Vagina (tissue), 2 donors: ENCODE results near the gene RFPL2. TPM values are rescaled to one million over a fixed set of nuclear protein-coding genes. Genes with fewer than 3 reads are reported as not detected.
A peak's percentile ranks its signal among the peaks of the same experiment; 100 is the strongest.
"Not testable (repeated sequence)": the region's sequence is repeated elsewhere in the genome, so short reads cannot be mapped to it uniquely, and the experiment has no call there.

Experiments used
- DNase-seq, 2 donors: peaks; one replicate each; pipeline ENCODE4 v3.0.0-alpha.2; 2017; ENCODE audit errors: extremely low spot score in 2 of 2
- H3K27ac ChIP-seq: fragments of 200-600 bp; sonication (generic); one replicate; pipeline ENCODE4 v1.5.1; 2019
- H3K27me3 ChIP-seq: fragments of 200-600 bp; sonication (generic); one replicate; pipeline ENCODE4 v1.5.1; 2019
- H3K36me3 ChIP-seq, 2 donors: fragments of 200-600 bp; sonication (generic); one replicate each; pipeline ENCODE4 v1.5.1; 2017 to 2019
- H3K4me1 ChIP-seq: fragments of 200-600 bp; sonication (generic); one replicate; pipeline ENCODE4 v1.5.1; 2019
- H3K4me3 ChIP-seq, 2 donors: fragments of 200-600 bp; sonication (generic); 1 replicate in 1 of 2; 2 replicates in 1 of 2; pipeline ENCODE4 v1.5.1; 2016 to 2019
- H3K9me3 ChIP-seq: fragments of 200-600 bp; sonication (generic); one replicate; pipeline ENCODE4 v1.5.1; 2019
- CTCF ChIP-seq, 3 experiments: fragments of 450-650 bp in 2 of 3; fragments of 200-600 bp in 1 of 3; sonication (generic) in 1 of 3; IDR thresholded peaks; one replicate each; pipeline ENCODE4 v1.5.1; 2017 to 2019; ENCODE audit warnings: antibody characterized with exemption in 3 of 3, mild to moderate bottlenecking in 2 of 3, moderate library complexity in 2 of 3
- POLR2A ChIP-seq, 2 donors: fragments of 450-650 bp; IDR thresholded peaks; one replicate each; pipeline ENCODE4 v1.6.1; 2017; ENCODE audit warnings: antibody characterized with exemption in 2 of 2, mild to moderate bottlenecking in 2 of 2, moderate library complexity in 2 of 2
- POLR2AphosphoS5 ChIP-seq, 2 donors: sonication (generic); formaldehyde crosslinking; IDR thresholded peaks; one replicate each; pipeline ENCODE4 v1.9.0; 2017; ENCODE audit warnings: antibody characterized with exemption in 2 of 2, mild to moderate bottlenecking in 2 of 2, low read depth in 1 of 2; ENCODE audit not compliant: insufficient read depth in 1 of 2
- intact Hi-C: fragments of 100-400 bp; cut with DNase I; formaldehyde crosslinking; loops from one replicate; pipeline ENCODE4 v1.15.1; 2023
- total RNA-seq: library from RNA; depleted of rRNA; stranded (reverse); fragments of >200 nt; gene quantifications from one replicate; pipeline ENCODE4 v1.2.3, GENCODE V29; 2016

RFPL2 gene
- total RNA-seq, 1 donor from 2014 or later: not detected

- H3K36me3 ChIP-seq, H3K4me3 ChIP-seq, H3K27ac ChIP-seq, H3K9me3 ChIP-seq, intact Hi-C loops, H3K27me3 ChIP-seq, H3K4me1 ChIP-seq: not testable (repeated sequence)
- DNase-seq: peak in 1 of 2 donors; percentile 34
These were observed 11.5 kb downstream of the RFPL2 start for GRCh38 chr22:32193346-32193745.

GRCh38 chr22:32191021-32191420 lies 13.9 kb downstream of the RFPL2 start:
- H3K27ac ChIP-seq, intact Hi-C loops, H3K36me3 ChIP-seq, H3K27me3 ChIP-seq, H3K4me3 ChIP-seq, H3K9me3 ChIP-seq, H3K4me1 ChIP-seq: not testable (repeated sequence)
- peak; percentile 32 to 79 for DNase-seq

GRCh38 chr22:32185821-32186220 lies 19.1 kb downstream of the RFPL2 start:
- H3K27ac ChIP-seq: no peak overlapping the region
- intact Hi-C loops: no loop called here
- no peak overlapping the region for H3K4me3 ChIP-seq
- TF ChIP-seq CTCF (IDR thresholded peaks at IDR 0.05) (no peak), POLR2A (IDR thresholded peaks at IDR 0.05) (no peak), POLR2AphosphoS5 (IDR thresholded peaks at IDR 0.05; ENCODE audit: insufficient read depth in 1 of 2, low read depth in 1 of 2) (no peak)
- DNase-seq: peak in 1 of 2 donors; percentile 85
- H3K27me3 ChIP-seq: no peaks in the 10 kb centered on the region
- no peaks in the 10 kb centered on the region for H3K9me3 ChIP-seq
- no peaks in the 10 kb centered on the region for H3K4me1 ChIP-seq
- no peaks in the 10 kb centered on the region for H3K36me3 ChIP-seq

GRCh38 chr22:32183625-32184024 lies 21.2 kb downstream of the RFPL2 start:
- H3K36me3 ChIP-seq: no peaks in the 10 kb centered on the region
- no peaks in the 10 kb centered on the region for H3K27me3 ChIP-seq
- no peak for DNase-seq
- no peaks in the 10 kb centered on the region for H3K4me1 ChIP-seq
- H3K9me3 ChIP-seq: no peaks in the 10 kb centered on the region
- intact Hi-C loops: no loop called here
- no peak overlapping the region for H3K27ac ChIP-seq
- TF ChIP-seq POLR2AphosphoS5 (IDR thresholded peaks at IDR 0.05; ENCODE audit: insufficient read depth in 1 of 2, low read depth in 1 of 2): no peak
- no peak for TF ChIP-seq POLR2A (IDR thresholded peaks at IDR 0.05)
- TF ChIP-seq CTCF (IDR thresholded peaks at IDR 0.05): no peak
- H3K4me3 ChIP-seq: no peak overlapping the region

- Histone ChIP-seq H3K4me3 (no peak overlapping the region), H3K27ac (no peak overlapping the region), H3K36me3 (no peaks in the 10 kb centered on the region), H3K9me3 (no peaks in the 10 kb centered on the region), H3K4me1 (no peaks in the 10 kb centered on the region), H3K27me3 (no peaks in the 10 kb centered on the region)
- DNase-seq: no peak
- intact Hi-C loops: no loop called here
- TF ChIP-seq POLR2A (IDR thresholded peaks at IDR 0.05) (no peak), CTCF (IDR thresholded peaks at IDR 0.05) (no peak), POLR2AphosphoS5 (IDR thresholded peaks at IDR 0.05; ENCODE audit: insufficient read depth in 1 of 2, low read depth in 1 of 2) (no peak)
These were observed 23.8 kb downstream of the RFPL2 start for GRCh38 chr22:32181043-32181442.

- Histone ChIP-seq H3K27ac (no peak overlapping the region), H3K27me3 (no peaks in the 10 kb centered on the region)
- intact Hi-C loops: no loop called here
These were observed 27.6 kb downstream of the RFPL2 start for GRCh38 chr22:32177221-32177765.

More at GRCh38 chr22:32177221-32177765, 27.6 kb downstream of the RFPL2 start:
- no peaks in the 10 kb centered on the region for H3K4me1 ChIP-seq
- no peak for DNase-seq
- H3K9me3 ChIP-seq: no peaks in the 10 kb centered on the region
- TF ChIP-seq POLR2AphosphoS5 (IDR thresholded peaks at IDR 0.05; ENCODE audit: insufficient read depth in 1 of 2, low read depth in 1 of 2) (no peak), CTCF (IDR thresholded peaks at IDR 0.05) (no peak), POLR2A (IDR thresholded peaks at IDR 0.05) (no peak)
- H3K4me3 ChIP-seq: no peak overlapping the region
- H3K36me3 ChIP-seq: no peaks in the 10 kb centered on the region
